WERI-Rb-1 (cell line): ENCODE results near the gene LCN1.

ENCODE experiments used
- DNase-seq: peaks from one replicate; pipeline ENCODE4 v3.0.0-alpha.2; 2020
- H3K27ac ChIP-seq: fragments of 250-450 bp; sonication (Bioruptor Pico); 2 replicates; pipeline ENCODE4 v1.5.1; 2020; ENCODE audit warnings: mild to moderate bottlenecking, moderate library complexity
- H3K27me3 ChIP-seq: fragments of 250-450 bp; sonication (Bioruptor Pico); 2 replicates; pipeline ENCODE4 v1.5.1; 2021; ENCODE audit warnings: mild to moderate bottlenecking, low read depth, moderate library complexity; ENCODE audit not compliant: insufficient read depth, severe bottlenecking
- H3K36me3 ChIP-seq: fragments of 250-450 bp; sonication (Bioruptor Pico); 2 replicates; pipeline ENCODE4 v1.5.1; 2020; ENCODE audit warnings: mild to moderate bottlenecking, moderate library complexity
- H3K4me3 ChIP-seq: 2 replicates; pipeline ENCODE4 v1.5.1; 2011; ENCODE audit warnings: low read depth, mild to moderate bottlenecking, control low read depth, low read length
- H3K9me3 ChIP-seq: fragments of 250-450 bp; sonication (Bioruptor Pico); 2 replicates; pipeline ENCODE4 v1.5.1; 2021; ENCODE audit warnings: mild to moderate bottlenecking, moderate library complexity; ENCODE audit not compliant: severe bottlenecking
- TF ChIP-seq, protein P1 (sequence below): IDR thresholded peaks from 2 replicates; pipeline ENCODE4 v1.5.1; 2011; ENCODE audit warnings: low read depth, mild to moderate bottlenecking, control low read depth, inconsistent platforms, low read length

LCN1 gene

DNA sequence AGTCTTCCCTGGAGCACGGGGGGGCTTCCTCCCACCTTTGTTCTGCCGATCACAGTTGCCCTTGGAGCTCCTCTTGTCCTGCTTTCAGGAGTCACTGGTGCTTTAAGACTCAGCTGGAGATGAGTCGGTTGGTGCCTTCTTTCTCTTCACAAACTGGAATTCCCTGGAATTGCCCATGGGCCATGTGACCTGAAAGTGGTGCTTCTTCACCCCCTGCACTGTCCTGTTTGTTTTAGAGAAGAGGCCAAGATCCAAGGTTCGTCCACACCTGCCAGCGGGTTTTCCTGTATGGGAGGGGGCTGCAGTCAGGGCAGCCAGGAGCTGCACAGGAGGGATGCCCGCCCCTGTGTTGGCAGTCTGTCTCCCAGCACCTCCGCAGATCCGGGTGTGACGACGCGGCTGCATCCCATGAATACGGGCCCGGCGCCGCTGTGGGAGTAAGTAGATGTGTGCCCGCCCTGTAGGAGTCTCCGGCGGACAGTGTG, 30.2 kb upstream of the LCN1 start:
- no peak for DNase-seq
- no peaks in the 10 kb centered on the region for H3K27me3 ChIP-seq
- H3K9me3 ChIP-seq = no peaks in the 10 kb centered on the region
- H3K4me3 ChIP-seq = no peak overlapping the region
- H3K36me3 ChIP-seq = peaks cover 23% of the 10 kb centered on the region
- H3K27ac ChIP-seq = no peak overlapping the region
- TF ChIP-seq, protein P1, sequence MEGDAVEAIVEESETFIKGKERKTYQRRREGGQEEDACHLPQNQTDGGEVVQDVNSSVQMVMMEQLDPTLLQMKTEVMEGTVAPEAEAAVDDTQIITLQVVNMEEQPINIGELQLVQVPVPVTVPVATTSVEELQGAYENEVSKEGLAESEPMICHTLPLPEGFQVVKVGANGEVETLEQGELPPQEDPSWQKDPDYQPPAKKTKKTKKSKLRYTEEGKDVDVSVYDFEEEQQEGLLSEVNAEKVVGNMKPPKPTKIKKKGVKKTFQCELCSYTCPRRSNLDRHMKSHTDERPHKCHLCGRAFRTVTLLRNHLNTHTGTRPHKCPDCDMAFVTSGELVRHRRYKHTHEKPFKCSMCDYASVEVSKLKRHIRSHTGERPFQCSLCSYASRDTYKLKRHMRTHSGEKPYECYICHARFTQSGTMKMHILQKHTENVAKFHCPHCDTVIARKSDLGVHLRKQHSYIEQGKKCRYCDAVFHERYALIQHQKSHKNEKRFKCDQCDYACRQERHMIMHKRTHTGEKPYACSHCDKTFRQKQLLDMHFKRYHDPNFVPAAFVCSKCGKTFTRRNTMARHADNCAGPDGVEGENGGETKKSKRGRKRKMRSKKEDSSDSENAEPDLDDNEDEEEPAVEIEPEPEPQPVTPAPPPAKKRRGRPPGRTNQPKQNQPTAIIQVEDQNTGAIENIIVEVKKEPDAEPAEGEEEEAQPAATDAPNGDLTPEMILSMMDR = no peak

DNA sequence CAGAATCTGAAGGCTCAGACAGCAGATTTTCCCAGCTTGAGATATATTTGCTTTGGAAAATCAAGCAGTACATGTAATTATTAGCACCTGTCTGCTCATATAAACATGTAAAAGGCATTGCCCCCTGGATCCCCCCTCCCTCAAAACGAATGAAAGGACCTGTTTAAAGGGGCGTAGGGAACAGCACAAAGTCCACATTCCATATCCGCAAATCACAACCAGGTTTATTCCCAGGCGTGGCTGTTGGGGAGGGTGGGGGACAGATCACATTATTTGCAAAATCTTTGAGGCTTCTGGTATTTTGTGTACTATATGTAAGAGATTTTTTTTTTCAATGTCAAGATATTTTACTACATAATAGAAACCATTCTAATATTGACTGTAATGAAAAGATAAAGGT, 29.5 kb upstream of the LCN1 start:
- TF ChIP-seq, protein P1 = no peak
- no peak for DNase-seq
- peaks cover 16% of the 10 kb centered on the region for H3K36me3 ChIP-seq
- no peak overlapping the region for H3K27ac ChIP-seq
- H3K27me3 ChIP-seq = no peaks in the 10 kb centered on the region
- no peaks in the 10 kb centered on the region for H3K9me3 ChIP-seq
- H3K4me3 ChIP-seq = no peak overlapping the region

DNA sequence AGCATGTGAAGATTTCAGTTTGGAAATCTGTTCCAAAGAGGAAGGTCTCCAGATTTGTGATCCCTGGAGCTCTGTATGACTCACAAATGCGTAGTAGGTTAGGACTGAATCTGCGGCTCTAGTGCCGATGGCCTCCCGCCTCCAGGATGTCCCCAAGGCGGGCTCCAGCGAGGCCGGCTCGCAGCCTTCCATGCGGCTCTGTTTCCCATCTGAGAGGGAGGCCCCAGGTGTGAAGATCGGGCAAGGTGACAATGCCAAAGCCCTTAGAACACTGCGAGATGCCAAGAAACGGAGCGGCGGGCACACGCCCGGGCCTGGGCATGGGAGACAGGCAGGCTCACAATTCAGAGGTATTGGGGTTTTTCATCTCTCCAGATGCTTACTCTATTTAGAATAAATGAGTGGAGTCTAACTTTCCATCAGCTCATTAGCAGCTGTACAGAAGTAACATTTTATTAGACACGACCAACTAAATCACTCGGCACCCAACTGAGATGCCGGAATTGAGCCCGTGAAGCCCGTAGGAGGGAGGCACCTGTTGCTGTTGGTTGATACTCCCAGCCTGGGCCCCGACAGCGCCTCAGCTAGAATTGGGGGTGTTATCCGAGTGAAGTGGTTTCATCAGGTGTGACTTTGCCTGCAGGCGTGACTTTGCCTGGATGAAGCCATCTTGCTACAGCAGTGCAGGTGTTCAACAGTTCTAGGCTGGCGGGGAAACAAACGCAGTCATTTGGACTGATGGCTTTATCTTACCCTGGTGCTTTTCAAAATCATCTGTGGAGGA, 28.2 kb upstream of the LCN1 start:
- Histone ChIP-seq H3K27ac (no peak overlapping the region), H3K27me3 (no peaks in the 10 kb centered on the region), H3K9me3 (no peaks in the 10 kb centered on the region), H3K4me3 (no peak overlapping the region), H3K36me3 (peaks cover 11% of the 10 kb centered on the region)
- TF ChIP-seq, protein P1 = no peak
- no peak for DNase-seq

DNA sequence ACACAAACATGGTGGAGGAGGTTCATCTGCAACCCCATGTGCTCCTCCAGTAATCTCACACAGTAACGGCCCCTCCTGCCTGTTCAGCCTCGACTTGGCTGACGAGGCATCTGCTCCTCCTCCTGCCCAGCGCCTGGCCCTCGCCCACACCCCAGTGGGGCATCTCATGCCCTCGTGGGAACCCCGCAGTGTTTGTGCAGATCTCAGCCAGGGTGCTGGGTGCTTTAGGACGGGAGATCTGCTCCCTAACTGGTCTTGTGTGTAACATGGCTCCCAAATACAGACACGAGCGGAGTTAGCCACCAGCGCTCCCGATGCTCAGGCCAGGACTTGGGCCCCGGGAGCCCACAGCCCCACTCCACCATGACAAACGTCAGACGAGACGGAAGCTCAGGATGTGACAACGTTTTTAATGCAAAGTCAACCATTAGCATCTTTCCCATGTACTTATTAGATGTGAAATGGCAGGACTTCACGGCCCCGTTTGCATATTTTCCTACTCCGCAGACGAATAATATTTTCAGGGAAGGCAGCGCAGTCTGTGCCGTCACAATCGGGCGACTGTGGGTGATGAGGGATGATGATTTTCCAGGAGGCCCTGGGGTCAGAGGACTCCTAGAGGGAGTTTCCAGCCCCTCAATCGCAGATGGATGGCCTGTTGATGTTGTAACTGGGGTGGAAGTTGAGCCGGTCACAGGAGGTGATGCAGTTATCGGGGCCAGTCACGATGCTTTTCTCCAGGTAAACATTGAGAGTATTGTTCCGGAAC, 26.3 kb upstream of the LCN1 start:
- Histone ChIP-seq H3K27me3 (no peaks in the 10 kb centered on the region), H3K4me3 (no peak overlapping the region), H3K9me3 (no peaks in the 10 kb centered on the region), H3K27ac (no peak overlapping the region), H3K36me3 (no peaks in the 10 kb centered on the region)
- TF ChIP-seq, protein P1 = no peak
- no peak for DNase-seq

DNA sequence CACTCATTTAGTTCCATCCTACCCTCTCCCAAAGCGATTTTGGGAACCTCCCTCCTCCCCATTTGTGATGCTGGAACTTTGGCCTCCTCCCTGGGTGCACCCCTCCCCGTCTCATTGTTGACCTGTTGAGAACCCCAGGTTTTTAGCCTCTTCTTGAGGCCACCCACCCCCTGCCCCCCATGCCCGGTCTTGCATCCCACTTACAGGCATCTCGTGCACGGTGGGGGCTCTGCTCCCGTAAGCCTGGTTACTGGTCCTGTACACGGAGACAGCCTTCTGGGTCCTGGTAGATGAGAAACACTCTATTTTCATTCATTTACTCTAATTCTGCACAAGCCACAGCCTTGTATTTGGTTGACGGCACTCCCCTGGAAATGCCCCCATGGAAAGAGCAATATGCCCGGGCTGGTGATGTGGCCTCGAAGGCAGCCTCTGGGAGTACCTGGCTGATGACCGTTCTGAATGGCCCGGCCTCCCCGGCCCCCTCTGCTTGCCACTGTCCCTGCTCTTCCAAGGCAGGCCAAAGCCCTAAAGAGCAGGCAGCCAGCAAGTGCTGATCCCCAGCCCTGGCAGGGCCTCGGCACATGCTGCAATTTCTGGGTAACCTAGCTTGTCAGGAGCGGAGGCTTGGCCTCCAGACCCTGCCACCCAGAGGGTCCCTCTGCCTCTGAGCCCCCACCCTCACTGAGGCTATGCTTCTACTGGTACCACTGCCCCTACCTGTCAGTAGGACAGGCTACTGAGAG, 22.7 kb upstream of the LCN1 start:
- no peak overlapping the region for H3K4me3 ChIP-seq

More for the DNA sequence above, 22.7 kb upstream of the LCN1 start:
- Histone ChIP-seq H3K9me3 (no peaks in the 10 kb centered on the region), H3K27me3 (no peaks in the 10 kb centered on the region), H3K36me3 (peaks cover 31% of the 10 kb centered on the region), H3K27ac (no peak overlapping the region)
- TF ChIP-seq, protein P1 = no peak
- DNase-seq = no peak
